ENCODE results near the gene LRRC8E.
"Not testable (repeated sequence)": the region's sequence is repeated elsewhere in the genome, so short reads cannot be mapped to it uniquely, and the experiment has no call there.

Gene LRRC8E

DNA sequence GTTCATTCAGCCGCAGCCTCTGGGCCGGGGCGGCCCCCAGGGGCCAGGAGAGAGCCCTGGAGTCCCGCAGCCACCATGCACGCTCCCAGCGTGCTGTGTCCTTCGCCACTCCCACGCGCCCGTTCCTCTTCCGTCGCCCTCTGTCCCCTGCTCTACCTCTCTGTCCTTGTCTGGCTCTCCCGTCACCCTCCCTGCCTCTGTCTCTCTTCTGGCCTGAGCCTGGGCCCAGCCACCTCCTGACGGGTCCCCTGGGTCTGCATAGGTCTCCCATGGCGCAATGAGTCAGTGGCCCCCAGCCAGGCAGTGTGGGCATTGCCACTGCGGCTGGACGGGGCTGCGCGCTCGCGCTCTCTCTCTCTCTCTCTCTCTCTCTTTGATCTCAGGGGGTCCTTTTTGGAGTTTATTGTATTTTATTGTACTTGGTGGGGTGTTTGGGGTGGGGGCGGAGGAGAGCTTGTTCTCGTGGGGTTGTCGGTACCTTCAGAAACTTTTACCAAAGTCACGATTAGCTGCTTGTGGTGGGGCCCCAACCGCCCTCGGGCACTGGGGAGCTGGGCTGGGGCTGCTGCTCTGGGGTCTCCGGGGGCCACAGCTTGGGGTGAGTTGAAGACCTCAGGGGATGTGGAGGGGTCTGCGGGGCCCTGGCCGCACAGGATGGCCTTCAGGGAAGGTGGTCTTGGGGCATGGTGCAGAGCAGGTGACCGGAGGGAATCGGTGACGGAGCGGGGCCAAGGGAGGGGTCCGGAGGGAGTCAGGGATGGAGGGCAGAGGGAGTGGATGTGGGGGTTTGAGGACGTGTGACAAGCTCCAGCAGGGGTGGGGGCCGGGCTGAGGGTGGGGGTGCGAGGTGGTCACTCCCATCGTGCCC lies 24.6 kb downstream of the LRRC8E start:
- H3K36me3 ChIP-seq (ENCODE audit: insufficient read depth, low read length) = no peaks in the 10 kb centered on the region
- H3K79me2 ChIP-seq (ENCODE audit: control insufficient read depth, insufficient read depth, low read length, unreplicated experiment) = no peaks in the 10 kb centered on the region
- no peak overlapping the region for H3K4me3 ChIP-seq (ENCODE audit: low read depth, low read length)
- no peaks in the 10 kb centered on the region for H3K4me1 ChIP-seq (ENCODE audit: control insufficient read depth, insufficient read depth, low read length, unreplicated experiment)
- no peak overlapping the region for H2AFZ ChIP-seq (ENCODE audit: low read length, unreplicated experiment)
- H3K27me3 ChIP-seq (ENCODE audit: insufficient read depth, low read length) = no peaks in the 10 kb centered on the region
- no peak overlapping the region for H3K27ac ChIP-seq (ENCODE audit: low read depth, low read length)

DNA sequence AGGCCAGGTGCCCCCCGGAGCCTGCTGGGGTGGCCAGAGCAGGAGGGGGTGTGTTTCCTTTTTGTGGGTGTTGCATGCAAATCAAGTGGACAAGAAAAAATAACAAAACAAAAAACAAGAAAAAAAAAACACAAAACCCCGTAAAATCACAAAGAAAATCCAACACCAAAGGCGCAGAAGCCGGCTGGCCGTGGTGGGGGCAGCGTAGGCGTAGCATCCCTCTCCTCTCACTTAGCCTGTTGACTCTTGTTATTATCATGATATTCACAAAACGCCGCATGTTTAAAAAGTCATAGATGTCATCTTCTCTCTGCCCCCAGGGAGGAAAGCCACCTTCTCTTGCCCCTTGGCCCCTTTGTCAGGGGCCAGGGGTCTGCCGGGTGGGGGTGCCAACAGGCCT lies 25.3 kb downstream of the LRRC8E start:
- Histone ChIP-seq H2AFZ (ENCODE audit: low read length, unreplicated experiment) (no peak overlapping the region), H3K79me2 (ENCODE audit: control insufficient read depth, insufficient read depth, low read length, unreplicated experiment) (no peaks in the 10 kb centered on the region), H3K27ac (ENCODE audit: low read depth, low read length) (no peak overlapping the region), H3K27me3 (ENCODE audit: insufficient read depth, low read length) (no peaks in the 10 kb centered on the region), H3K4me3 (ENCODE audit: low read depth, low read length) (no peak overlapping the region), H3K36me3 (ENCODE audit: insufficient read depth, low read length) (no peaks in the 10 kb centered on the region), H3K4me1 (ENCODE audit: control insufficient read depth, insufficient read depth, low read length, unreplicated experiment) (no peaks in the 10 kb centered on the region)

DNA sequence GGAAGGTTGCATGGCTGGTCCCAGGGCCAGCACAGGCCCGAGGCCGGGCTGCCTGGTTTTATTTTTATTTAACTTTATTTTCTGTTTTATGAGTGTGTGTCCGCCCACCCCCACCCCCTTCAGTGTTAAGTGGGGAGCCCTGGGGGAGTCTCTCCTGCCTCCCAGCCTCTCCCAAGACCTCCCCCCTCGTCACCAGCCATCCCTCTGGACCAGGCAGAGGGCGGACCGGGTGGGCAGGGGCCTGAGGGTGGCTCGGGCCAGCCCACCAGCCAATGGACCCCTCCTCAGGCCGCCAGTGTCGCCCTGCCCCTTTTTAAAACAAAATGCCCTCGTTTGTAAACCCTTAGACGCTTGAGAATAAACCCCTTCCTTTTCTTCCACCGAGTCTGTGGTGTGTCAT lies 25.8 kb downstream of the LRRC8E start:
- no peak overlapping the region for H2AFZ ChIP-seq (ENCODE audit: low read length, unreplicated experiment)
- H3K4me3 ChIP-seq (ENCODE audit: low read depth, low read length) = no peak overlapping the region
- no peaks in the 10 kb centered on the region for H3K79me2 ChIP-seq (ENCODE audit: control insufficient read depth, insufficient read depth, low read length, unreplicated experiment)
- H3K4me1 ChIP-seq (ENCODE audit: control insufficient read depth, insufficient read depth, low read length, unreplicated experiment) = no peaks in the 10 kb centered on the region
- no peaks in the 10 kb centered on the region for H3K36me3 ChIP-seq (ENCODE audit: insufficient read depth, low read length)
- no peak overlapping the region for H3K27ac ChIP-seq (ENCODE audit: low read depth, low read length)
- H3K27me3 ChIP-seq (ENCODE audit: insufficient read depth, low read length) = no peaks in the 10 kb centered on the region

GRCh38 chr19:7914598-7915045 lies 26.3 kb downstream of the LRRC8E start, which contains the start of gene TGFBR3L:
Gene TGFBR3L (plus strand): TSS chr19:7914830.
- Histone ChIP-seq H3K27ac (ENCODE audit: low read depth, low read length) (no peak within 1 kb of the TSS), H2AFZ (ENCODE audit: low read length, unreplicated experiment) (no peak within 1 kb of the TSS), H3K79me2 (ENCODE audit: control insufficient read depth, insufficient read depth, low read length, unreplicated experiment) (no peaks in the 10 kb centered on the region), H3K36me3 (ENCODE audit: insufficient read depth, low read length) (no peaks in the 10 kb centered on the region), H3K4me3 (ENCODE audit: low read depth, low read length) (peak within 1 kb of the TSS; percentile 80), H3K27me3 (ENCODE audit: insufficient read depth, low read length) (no peaks in the 10 kb centered on the region), H3K4me1 (ENCODE audit: control insufficient read depth, insufficient read depth, low read length, unreplicated experiment) (peaks cover under 1% of the 10 kb centered on the region)

DNA sequence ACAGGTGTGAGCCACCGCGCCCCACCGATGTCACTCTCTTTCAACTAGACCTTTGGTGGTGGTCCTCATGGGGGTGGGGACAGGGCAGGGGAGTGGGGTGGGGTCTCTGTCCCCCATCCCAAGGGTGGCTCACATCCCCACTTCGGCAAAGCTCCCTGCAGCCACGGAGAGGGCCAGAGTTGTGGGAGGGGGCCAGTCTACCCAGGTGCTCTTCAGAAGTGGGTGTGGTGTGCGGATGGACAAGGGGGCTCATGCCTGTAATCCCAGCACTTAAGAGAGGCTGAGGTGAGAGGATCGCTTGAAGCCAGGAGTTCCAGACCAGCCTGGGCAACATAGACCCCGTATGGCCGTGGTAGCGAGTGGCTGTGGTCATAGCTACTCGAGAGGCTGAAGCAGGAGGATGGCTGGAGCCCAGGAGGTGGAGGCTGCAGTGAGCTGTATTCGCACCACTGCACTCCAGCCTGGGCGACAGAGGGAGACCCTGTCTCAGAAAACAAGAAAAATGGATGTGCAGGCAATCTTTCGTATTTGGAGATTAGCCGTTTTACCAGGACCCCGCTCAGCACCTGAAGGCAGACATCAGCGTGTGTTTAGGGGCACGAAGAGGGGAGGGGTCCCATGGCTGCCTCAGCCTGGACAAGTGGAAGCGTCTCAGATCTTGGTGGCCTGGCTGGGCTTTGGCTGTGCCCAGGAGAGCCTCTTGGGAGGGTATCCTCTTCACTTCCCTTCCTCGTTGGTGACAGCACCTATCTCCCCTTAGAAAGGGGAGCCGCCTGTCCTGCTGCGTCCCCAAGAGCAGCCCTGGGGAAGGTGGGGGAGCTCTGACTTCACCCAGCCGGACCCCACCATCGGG lies 27.2 kb downstream of the LRRC8E start:
- Histone ChIP-seq H3K27ac (ENCODE audit: low read depth, low read length) (no peak overlapping the region), H3K4me3 (ENCODE audit: low read depth, low read length) (peak overlapping the region; percentile 80), H3K79me2 (ENCODE audit: control insufficient read depth, insufficient read depth, low read length, unreplicated experiment) (no peaks in the 10 kb centered on the region), H3K4me1 (ENCODE audit: control insufficient read depth, insufficient read depth, low read length, unreplicated experiment) (peaks cover 4% of the 10 kb centered on the region), H3K27me3 (ENCODE audit: insufficient read depth, low read length) (no peaks in the 10 kb centered on the region), H2AFZ (ENCODE audit: low read length, unreplicated experiment) (no peak overlapping the region), H3K36me3 (ENCODE audit: insufficient read depth, low read length) (no peaks in the 10 kb centered on the region)

GRCh38 chr19:7916103-7916954 lies 28.0 kb downstream of the LRRC8E start:
- Histone ChIP-seq H3K4me1 (ENCODE audit: control insufficient read depth, insufficient read depth, low read length, unreplicated experiment) (peaks cover 4% of the 10 kb centered on the region), H2AFZ (ENCODE audit: low read length, unreplicated experiment) (no peak overlapping the region), H3K4me3 (ENCODE audit: low read depth, low read length) (peak overlapping the region; percentile 80), H3K27me3 (ENCODE audit: insufficient read depth, low read length) (no peaks in the 10 kb centered on the region), H3K36me3 (ENCODE audit: insufficient read depth, low read length) (no peaks in the 10 kb centered on the region), H3K79me2 (ENCODE audit: control insufficient read depth, insufficient read depth, low read length, unreplicated experiment) (peaks cover under 1% of the 10 kb centered on the region), H3K27ac (ENCODE audit: low read depth, low read length) (no peak overlapping the region)

DNA sequence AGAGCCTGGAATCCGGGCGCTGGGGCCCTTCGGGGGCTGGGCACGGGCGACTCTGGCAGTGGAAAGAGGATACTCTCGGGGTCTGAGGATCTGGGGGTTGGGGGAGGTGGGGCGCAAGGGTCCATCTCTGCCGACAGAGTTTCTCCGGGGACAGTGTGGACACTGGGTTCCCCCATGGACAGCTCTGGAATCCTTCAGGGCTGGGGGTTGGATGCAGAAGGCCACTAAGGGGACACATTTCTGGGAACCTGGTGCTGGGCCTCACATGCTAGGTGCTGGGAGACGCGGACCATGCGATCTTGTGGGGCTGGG lies 28.6 kb downstream of the LRRC8E start:
- Histone ChIP-seq H3K27ac (ENCODE audit: low read depth, low read length) (no peak overlapping the region), H3K4me3 (ENCODE audit: low read depth, low read length) (peak overlapping the region; percentile 80)

GRCh38 chr19:7917267-7918061 lies 29.2 kb downstream of the LRRC8E start:
- Histone ChIP-seq H3K4me3 (ENCODE audit: low read depth, low read length) (peak overlapping the region; percentile 80), H3K36me3 (ENCODE audit: insufficient read depth, low read length) (no peaks in the 10 kb centered on the region), H2AFZ (ENCODE audit: low read length, unreplicated experiment) (no peak overlapping the region), H3K27me3 (ENCODE audit: insufficient read depth, low read length) (no peaks in the 10 kb centered on the region), H3K27ac (ENCODE audit: low read depth, low read length) (no peak overlapping the region), H3K79me2 (ENCODE audit: control insufficient read depth, insufficient read depth, low read length, unreplicated experiment) (peaks cover 6% of the 10 kb centered on the region), H3K4me1 (ENCODE audit: control insufficient read depth, insufficient read depth, low read length, unreplicated experiment) (peaks cover 14% of the 10 kb centered on the region)

More for the DNA sequence above, 28.6 kb downstream of the LRRC8E start:
- Histone ChIP-seq H2AFZ (ENCODE audit: low read length, unreplicated experiment) (no peak overlapping the region), H3K36me3 (ENCODE audit: insufficient read depth, low read length) (no peaks in the 10 kb centered on the region), H3K4me1 (ENCODE audit: control insufficient read depth, insufficient read depth, low read length, unreplicated experiment) (peaks cover 10% of the 10 kb centered on the region), H3K79me2 (ENCODE audit: control insufficient read depth, insufficient read depth, low read length, unreplicated experiment) (peaks cover 6% of the 10 kb centered on the region), H3K27me3 (ENCODE audit: insufficient read depth, low read length) (no peaks in the 10 kb centered on the region)

- H2AFZ ChIP-seq (ENCODE audit: low read length, unreplicated experiment); H3K79me2 ChIP-seq (ENCODE audit: control insufficient read depth, insufficient read depth, low read length, unreplicated experiment); H3K27ac ChIP-seq (ENCODE audit: low read depth, low read length); H3K27me3 ChIP-seq (ENCODE audit: insufficient read depth, low read length); H3K36me3 ChIP-seq (ENCODE audit: insufficient read depth, low read length): not testable (repeated sequence)
- Histone ChIP-seq H3K4me3 (ENCODE audit: low read depth, low read length) (peak overlapping the region; percentile 80), H3K4me1 (ENCODE audit: control insufficient read depth, insufficient read depth, low read length, unreplicated experiment) (peaks cover 14% of the 10 kb centered on the region)
Observed at GRCh38 chr19:7918062-7918614, 29.8 kb downstream of the LRRC8E start.
